H1 (cell line): Measurements from ENCODE around the gene SLX4IP. TPM values are rescaled to one million over a fixed set of nuclear protein-coding genes. Genes with fewer than 3 reads are reported as not detected.

Experiments used
- CTCF ChIA-PET: fragments of 300-600 bp; sonication (Branson Sonifier 250); formaldehyde crosslinking; loops from one replicate; lab custom pipeline; 2021; ENCODE audit not compliant: partially characterized antibody; lab: Charles Lee
- POLR2A ChIA-PET: fragments of 300-600 bp; sonication (Branson Sonifier 250); formaldehyde crosslinking; loops from one replicate; lab custom pipeline; 2021; ENCODE audit warnings: inconsistent platforms; ENCODE audit not compliant: partially characterized antibody; lab: Charles Lee
- DNase-seq, 2 experiments: peaks; one replicate each; pipeline versions ENCODE4 v3.0.0 to v3.0.0-alpha.2; 2010 to 2022; ENCODE audit warnings: low spot score in 2 of 2, low read depth in 1 of 2, mixed read lengths in 1 of 2
- FAIRE-seq: peaks from 2 replicates; lab custom pipeline; 2011; peaks lifted over from hg19 to GRCh38; lab: Jason Lieb, UNC
- H2AFZ ChIP-seq: 2 replicates; pipeline ENCODE4 v1.8.1; 2012; ENCODE audit warnings: low read length, inconsistent platforms
- H2AK5ac ChIP-seq: 2 replicates; pipeline ENCODE4 v1.6.1; 2013; ENCODE audit warnings: low read depth, low read length
- H2BK120ac ChIP-seq: replicated peaks from 2 replicates; pipeline ENCODE3; 2013; ENCODE audit warnings: low read depth, low read length, inconsistent platforms
- H2BK12ac ChIP-seq: 2 replicates; pipeline ENCODE4 v1.6.1; 2013; ENCODE audit warnings: low read depth, low read length
- H2BK15ac ChIP-seq: 2 replicates; pipeline ENCODE4 v1.6.1; 2013; ENCODE audit warnings: low read length
- H2BK20ac ChIP-seq: 2 replicates; pipeline ENCODE4 v1.6.1; 2013; ENCODE audit warnings: low read length
- H2BK5ac ChIP-seq: 2 replicates; pipeline ENCODE4 v1.6.1; 2013; ENCODE audit warnings: low read depth, low read length
- H3K14ac ChIP-seq: 2 replicates; pipeline ENCODE4 v1.6.1; 2013; ENCODE audit warnings: inconsistent platforms; ENCODE audit not compliant: insufficient read length
- H3K18ac ChIP-seq: 2 replicates; pipeline ENCODE4 v1.6.1; 2013; ENCODE audit warnings: low read length; ENCODE audit errors: extremely low read depth
- H3K23ac ChIP-seq: 2 replicates; pipeline ENCODE4 v1.6.1; 2013; ENCODE audit warnings: inconsistent platforms; ENCODE audit not compliant: insufficient read length
- H3K23me2 ChIP-seq: 2 replicates; pipeline ENCODE4 v1.6.1; 2013; ENCODE audit warnings: low read depth, low read length
- H3K27ac ChIP-seq: 2 replicates; pipeline ENCODE4 v1.6.1; 2011; ENCODE audit warnings: low read depth, low read length, inconsistent platforms
- H3K27me3 ChIP-seq, 4 experiments: replicated peaks in 1 of 4; 1 replicate in 1 of 4; 2 replicates in 3 of 4; pipeline versions ENCODE4 v1.6.1 to v1.8.1; 2011 to 2013; ENCODE audit warnings: low read length in 3 of 4, mild to moderate bottlenecking in 3 of 4, inconsistent platforms in 2 of 4, mixed read lengths in 2 of 4, moderate library complexity in 1 of 4; ENCODE audit not compliant: control insufficient read depth in 3 of 4, insufficient read depth in 3 of 4; ENCODE audit errors: extremely low read depth in 1 of 4
- H3K36me3 ChIP-seq, 4 experiments: 2 replicates each; pipeline versions ENCODE4 v1.6.1 to v1.8.1; 2011 to 2013; ENCODE audit warnings: mild to moderate bottlenecking in 4 of 4, low read length in 3 of 4, moderate library complexity in 2 of 4, control low read depth in 1 of 4, inconsistent platforms in 1 of 4; ENCODE audit not compliant: insufficient read depth in 4 of 4, control insufficient read depth in 2 of 4
- H3K4ac ChIP-seq: replicated peaks from 2 replicates; pipeline ENCODE3; 2013; ENCODE audit warnings: low read length, low read depth, mixed read lengths, inconsistent platforms; ENCODE audit not compliant: insufficient read length
- H3K4me1 ChIP-seq, 4 experiments: replicated peaks in 1 of 4; 1 replicate in 1 of 4; 2 replicates in 3 of 4; pipeline versions ENCODE4 v1.6.1 to v1.8.1; 2011 to 2013; ENCODE audit warnings: low read length in 3 of 4, inconsistent platforms in 2 of 4, mixed read lengths in 1 of 4; ENCODE audit not compliant: insufficient read depth in 4 of 4, control insufficient read depth in 3 of 4
- H3K4me2 ChIP-seq, 2 experiments: 2 replicates each; pipeline versions ENCODE4 v1.6.1 to v1.8.1; 2011 to 2013; ENCODE audit warnings: low read depth in 2 of 2, low read length in 2 of 2, control low read depth in 1 of 2, inconsistent platforms in 1 of 2, mild to moderate bottlenecking in 1 of 2; ENCODE audit not compliant: insufficient read depth in 1 of 2
- H3K4me3 ChIP-seq, 4 experiments: fragments of 200-600, 300-600 bp in 1 of 4; sonication (generic), shearing (Covaris generic), sonication (Bioruptor Twin) in 1 of 4; 2 replicates each; pipeline versions ENCODE4 v1.5.1 to v1.8.1; 2011 to 2016; ENCODE audit warnings: low read length in 4 of 4, low read depth in 3 of 4, control low read depth in 2 of 4, inconsistent platforms in 2 of 4, mild to moderate bottlenecking in 2 of 4, mixed read lengths in 1 of 4, moderate library complexity in 1 of 4; ENCODE audit not compliant: insufficient read depth in 2 of 4; ENCODE audit errors: extremely low read depth in 1 of 4
- H3K56ac ChIP-seq: replicated peaks from 2 replicates; pipeline ENCODE3; 2013; ENCODE audit warnings: low read depth, mild to moderate bottlenecking, mixed read lengths, low read length, inconsistent platforms; ENCODE audit not compliant: insufficient read length
- H3K79me1 ChIP-seq: 2 replicates; pipeline ENCODE4 v1.6.1; 2013; ENCODE audit warnings: low read depth, low read length, control low read depth
- H3K79me2 ChIP-seq, 2 experiments: 2 replicates each; pipeline versions ENCODE4 v1.6.1 to v1.8.1; 2012 to 2013; ENCODE audit warnings: low read length in 2 of 2, mild to moderate bottlenecking in 2 of 2, inconsistent platforms in 1 of 2; ENCODE audit not compliant: insufficient read depth in 2 of 2, control insufficient read depth in 1 of 2
- H3K9ac ChIP-seq, 4 experiments: replicated peaks in 1 of 4; 1 replicate in 1 of 4; 2 replicates in 3 of 4; pipeline versions ENCODE4 v1.6.1 to v1.8.1; 2011 to 2013; ENCODE audit warnings: low read depth in 3 of 4, low read length in 3 of 4, control low read depth in 2 of 4, mild to moderate bottlenecking in 2 of 4, moderate library complexity in 2 of 4, inconsistent platforms in 1 of 4; ENCODE audit errors: extremely low read depth in 1 of 4
- H3K9me3 ChIP-seq, 2 experiments: 2 replicates each; pipeline versions ENCODE4 v1.6.1 to v1.8.1; 2012 to 2013; ENCODE audit warnings: mild to moderate bottlenecking in 2 of 2, moderate library complexity in 2 of 2, control low read depth in 1 of 2, inconsistent platforms in 1 of 2, low read depth in 1 of 2, low read length in 1 of 2, mixed read lengths in 1 of 2; ENCODE audit not compliant: insufficient read depth in 2 of 2
- H4K20me1 ChIP-seq, 2 experiments: replicated peaks in 1 of 2; 2 replicates each; pipeline versions ENCODE3 to v1.8.1; 2011 to 2013; ENCODE audit warnings: inconsistent platforms in 2 of 2, low read length in 2 of 2, mild to moderate bottlenecking in 1 of 2; ENCODE audit not compliant: insufficient read depth in 2 of 2, control insufficient read depth in 1 of 2
- H4K5ac ChIP-seq: 2 replicates; pipeline ENCODE4 v1.6.1; 2013; ENCODE audit warnings: low read length, low read depth, mixed read lengths, inconsistent platforms; ENCODE audit not compliant: insufficient read length
- H4K8ac ChIP-seq: 2 replicates; pipeline ENCODE4 v1.8.0; 2013; ENCODE audit warnings: mild to moderate bottlenecking, moderate library complexity, low read length, inconsistent platforms; ENCODE audit not compliant: insufficient read depth; ENCODE audit errors: extremely low read depth
- H4K91ac ChIP-seq: replicated peaks from 2 replicates; pipeline ENCODE3; 2013; ENCODE audit warnings: low read length, mixed read lengths, inconsistent platforms; ENCODE audit not compliant: insufficient read length
- PHF8 ChIP-seq: fragments of 200-600 bp; sonication (generic); conservative IDR thresholded peaks from 2 replicates; pipeline ENCODE4 v1.7.1; 2012; ENCODE audit warnings: low read depth, mild to moderate bottlenecking, inconsistent platforms, low read length, moderate library complexity
- POLR2A ChIP-seq, 2 experiments: IDR thresholded peaks; 1 replicate in 1 of 2; 2 replicates in 1 of 2; pipeline ENCODE4 v1.6.1; 2011; ENCODE audit warnings: low read depth in 2 of 2, low read length in 2 of 2, mild to moderate bottlenecking in 2 of 2; ENCODE audit errors: control extremely low read depth in 1 of 2
- RBBP5 ChIP-seq: IDR thresholded peaks from 2 replicates; pipeline ENCODE4 v1.7.1; 2012; ENCODE audit warnings: low read depth, mild to moderate bottlenecking, inconsistent platforms, low read length, moderate library complexity, borderline replicate concordance
- RXRA ChIP-seq: IDR thresholded peaks from 2 replicates; pipeline ENCODE4 v1.6.1; 2011; ENCODE audit warnings: low read depth, mild to moderate bottlenecking, low read length, moderate library complexity; ENCODE audit not compliant: insufficient read depth
- TAF7 ChIP-seq: optimal IDR thresholded peaks from 2 replicates; pipeline ENCODE3; 2011; ENCODE audit warnings: low read depth, mild to moderate bottlenecking, inconsistent platforms, low read length, moderate library complexity, borderline replicate concordance
- TBP ChIP-seq: IDR thresholded peaks from 2 replicates; pipeline ENCODE4 v1.6.1; 2011; ENCODE audit warnings: low read depth, low read length, improper control_type of control experiment
- WGBS, 2 experiments: shearing (Covaris generic) in 1 of 2; methylation state at CpG; one replicate each; pipeline versions ENCODE4 v1.1.6 to v1.1.7; 2013 to 2015; ENCODE audit warnings: low lambda C conversion rate in 2 of 2, mixed read lengths in 2 of 2, inconsistent platforms in 1 of 2, low coverage in 1 of 2, missing lambda C conversion rate in 1 of 2; ENCODE audit not compliant: insufficient replicate concordance in 2 of 2, insufficient coverage in 1 of 2, insufficient read length in 1 of 2; ENCODE audit errors: extremely low coverage in 1 of 2, missing lambda C conversion rate in 1 of 2; 5-methylcytosine and 5-hydroxymethylcytosine counted together
- polyA plus RNA-seq, 7 experiments: library from polyadenylated mRNA; depleted of rRNA in 3 of 7; stranded (reverse) in 5 of 7; unstranded in 2 of 7; fragments of >200 nt in 5 of 7; fragments of 200-250 nt in 2 of 7; gene quantifications; 1 replicate in 5 of 7; 2 replicates in 1 of 7; 4 replicates in 1 of 7; pipeline versions ENCODE4 v1.2.1 to v1.2.3, GENCODE V29; 2011 to 2013; ENCODE audit warnings: missing spikeins in 2 of 7, mixed read lengths in 2 of 7
- total RNA-seq: library from RNA; stranded (reverse); fragmentation: NEBNext Ultra II Directional; extraction: Animal tissue kit (Norgen Biotek cat#: 25700); gene quantifications from 2 replicates; pipeline ENCODE4 v1.2.1, GENCODE V29; 2021

SLX4IP gene
- total and polyA plus RNA-seq, 2 of the 8 experiments (the other 6 are each of a cell fraction or from before 2014, with no cell fraction given): 2.4 to 8.7 TPM

DNA sequence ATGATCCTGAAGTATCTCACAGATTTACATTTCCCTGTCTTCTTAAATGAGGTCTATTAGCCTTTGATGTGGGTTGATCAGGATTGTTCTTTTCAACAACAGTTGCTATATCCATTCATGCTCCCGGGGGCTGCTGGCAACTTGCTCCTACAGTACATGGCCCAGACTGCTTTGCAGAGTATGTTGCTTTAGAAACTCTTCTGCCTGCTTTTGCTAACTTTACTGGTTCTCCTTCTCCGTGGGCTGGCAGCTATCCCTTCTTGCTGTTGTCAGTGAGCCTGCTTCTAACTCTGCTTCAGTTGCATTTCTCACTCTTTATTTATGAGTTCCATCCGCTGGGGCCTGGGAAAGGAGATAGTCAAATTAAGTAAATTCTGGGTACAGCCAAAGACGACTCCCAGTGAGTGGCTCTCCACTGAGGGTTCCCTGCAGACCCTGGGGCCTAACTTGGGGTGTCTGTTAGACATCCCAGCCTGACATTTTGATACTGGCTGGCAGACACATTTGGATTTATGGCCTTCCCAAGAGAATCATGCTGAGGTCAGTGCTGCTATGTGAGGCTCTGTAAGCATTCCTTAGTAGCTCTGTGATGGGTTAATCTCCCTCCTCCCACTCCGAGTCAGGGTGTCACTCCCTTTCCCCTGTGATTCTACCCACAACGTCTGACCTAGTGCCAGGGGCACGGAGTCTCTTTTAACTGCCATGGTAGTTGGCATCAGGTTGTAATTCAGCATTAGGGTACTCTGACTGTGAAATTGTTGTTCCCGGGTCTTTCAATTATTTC, 73.6 kb downstream of the SLX4IP start:
- Histone ChIP-seq H2AFZ (no peak overlapping the region), H3K27ac (no peak overlapping the region), H2BK120ac (no peak overlapping the region), H3K14ac (no peak overlapping the region), H3K4me3 (no peak overlapping the region), H3K23me2 (no peaks in the 10 kb centered on the region), H3K4ac (no peak overlapping the region), H3K4me1 (peaks cover 0 to 11% (median 5%) of the 10 kb centered on the region in 4 experiments; a peak in 5 of 7 replicates), H3K79me1 (no peaks in the 10 kb centered on the region; the same call in 1 of the 2 replicates), H4K5ac (no peak overlapping the region), H2BK5ac (no peak overlapping the region), H4K20me1 (no peaks in the 10 kb centered on the region), H3K4me2 (no peak overlapping the region), H4K8ac (no peak overlapping the region), H3K18ac (no peak overlapping the region), H2BK12ac (peak overlapping the region; percentile 56; the same call in 1 of the 2 replicates), H3K36me3 (no peaks in the 10 kb centered on the region), H3K9ac (no peak overlapping the region), H3K9me3 (no peaks in the 10 kb centered on the region), H2AK5ac (peak overlapping the region; percentile 71), H2BK20ac (0 out of 2 replicates have a peak overlapping the region, but pooled peaks have one; percentile 56), H3K23ac (no peak overlapping the region), H3K79me2 (peaks cover 0 to 5% of the 10 kb centered on the region in 2 experiments; a peak in 1 of 4 replicates), H4K91ac (no peak overlapping the region), H3K56ac (no peak overlapping the region), H3K27me3 (no peaks in the 10 kb centered on the region), H2BK15ac (no peak overlapping the region)
- FAIRE-seq (no peak), DNase-seq (no peak)
- TF ChIP-seq RBBP5 (no peak), TAF7 (no peak), TBP (no peak), RXRA (no peak), PHF8 (no peak), POLR2A (IDR thresholded peaks at IDR 0.05; ENCODE audit: control extremely low read depth in 1 of 2, low read depth in 2 of 2, low read length in 2 of 2) (no peak)
- ChIA-PET CTCF (no interaction called here), POLR2A (no interaction called here)
- WGBS, 2 experiments: 81% methylated on average over 8 of the region's 8 CpGs; no CpG with 5 or more reads in 1 of the 2 experiments
